Small intestine (tissue), 16 donors: ENCODE results near the gene IFNE. TPM values are rescaled to one million over a fixed set of nuclear protein-coding genes. Genes with fewer than 3 reads are reported as not detected.

ENCODE experiments used
- DNase-seq, 2 donors: peaks; one replicate each; pipeline versions ENCODE4 v3.0.0 to v3.0.0-alpha.2; 2013
- FAIRE-seq: peaks from 2 replicates; lab custom pipeline; 2012; peaks lifted over from hg19 to GRCh38; lab: Jason Lieb, UNC
- H3K27ac ChIP-seq, 3 donors: one replicate each; pipeline ENCODE4 v1.5.1; 2013; ENCODE audit warnings: low read length in 2 of 3, mild to moderate bottlenecking in 2 of 3, control low read depth in 1 of 3, inconsistent platforms in 1 of 3, low read depth in 1 of 3, moderate library complexity in 1 of 3
- H3K27me3 ChIP-seq, 3 donors: one replicate each; pipeline ENCODE4 v1.6.1; 2013; ENCODE audit warnings: low read length in 3 of 3, inconsistent platforms in 1 of 3; ENCODE audit not compliant: control insufficient read depth in 3 of 3, insufficient read depth in 3 of 3
- H3K36me3 ChIP-seq, 3 donors: one replicate each; pipeline ENCODE4 v1.6.1; 2013; ENCODE audit warnings: low read length in 3 of 3, inconsistent platforms in 1 of 3, low read depth in 1 of 3, mild to moderate bottlenecking in 1 of 3, moderate library complexity in 1 of 3; ENCODE audit not compliant: control insufficient read depth in 3 of 3, insufficient read depth in 2 of 3
- H3K4me1 ChIP-seq, 3 donors: one replicate each; pipeline ENCODE4 v1.6.1; 2013; ENCODE audit warnings: low read length in 2 of 3, inconsistent platforms in 1 of 3, low read depth in 1 of 3, mild to moderate bottlenecking in 1 of 3, moderate library complexity in 1 of 3; ENCODE audit not compliant: control insufficient read depth in 3 of 3, insufficient read depth in 2 of 3
- H3K4me3 ChIP-seq, 3 donors: one replicate each; pipeline ENCODE4 v1.5.1; 2013; ENCODE audit warnings: low read length in 3 of 3, control low read depth in 1 of 3, inconsistent platforms in 1 of 3, low read depth in 1 of 3, mild to moderate bottlenecking in 1 of 3, moderate library complexity in 1 of 3
- H3K9me3 ChIP-seq, 2 donors: one replicate each; pipeline ENCODE4 v1.6.1; 2013; ENCODE audit warnings: low read depth in 1 of 2, low read length in 1 of 2; ENCODE audit not compliant: control insufficient read depth in 2 of 2, insufficient read depth in 1 of 2
- whole genome bisulfite sequencing, 3 donors: extraction: QIAGEN DNeasy Blood & Tissue Kit; methylation state at CpG; one replicate each; pipeline ENCODE4 v1.1.7; 2013; 5-methylcytosine and 5-hydroxymethylcytosine counted together
- long read RNA-seq, 10 donors: transcript quantifications; one replicate each; lab custom pipeline, GENCODE V29; 2026
- polyA plus RNA-seq, 4 donors: library from polyadenylated mRNA; stranded (reverse) in 3 of 4; unstranded in 1 of 4; fragments of 200-250 nt in 3 of 4; fragments of 120-200 nt in 1 of 4; gene quantifications; one replicate each; pipeline versions ENCODE4 v1.2.1 to v1.2.3, GENCODE V29; 2013
- donor health status: healthy with polysubstance abuse.
- donor health status: control.
- donor health status: control.
- donor health status: Bipolar disorder and iron deficiency.
- donor health status: healthy.

IFNE gene
- 1 to 10 TPM in 2 of 4 donors, under 1 TPM in 2; 0.73 to 5.4 (median 1.4) TPM for polyA plus RNA-seq
- long read RNA-seq, donor 1, partial matches to known transcripts = 0 of 3 reads
- long read RNA-seq, donor 1, other reads (novel, unspliced or antisense) = 0 of 3 reads
- long read RNA-seq, donor 2 = 0 reads
- long read RNA-seq, donor 3 = 0 reads
- long read RNA-seq, donor 4 = 0 reads
- long read RNA-seq, donor 5 = 0 reads
- long read RNA-seq, donor 6 = 0 reads
- long read RNA-seq, donor 7 = 0 reads
- long read RNA-seq, donor 8 = 0 reads
- long read RNA-seq, donor 9 = 0 reads
- long read RNA-seq, donor 10, partial matches to known transcripts = 0 of 1 reads
- long read RNA-seq, donor 10, other reads (novel, unspliced or antisense) = 0 of 1 reads

- no peaks in the 10 kb centered on the region for H3K36me3 ChIP-seq
- H3K4me3 ChIP-seq = no peak within 1 kb of the TSS
- no peaks in the 10 kb centered on the region for H3K27me3 ChIP-seq
- DNase-seq (no peak), FAIRE-seq (peak; percentile 5)
- no peak within 1 kb of the TSS for H3K27ac ChIP-seq
- WGBS, 3 donors = 86 to 97% (median 94%) methylated on average over 2 of the region's 2 CpGs
- no peaks in the 10 kb centered on the region for H3K9me3 ChIP-seq
- no peaks in the 10 kb centered on the region for H3K4me1 ChIP-seq
These were observed at the start of gene IFNE for GRCh38 chr9:21482213-21482612. Gene IFNE, minus strand, starts transcription at chr9:21482313. Its CDS starts 619 bp downstream, at chr9:21481694.

GRCh38 chr9:21528123-21528808 lies 46.2 kb upstream of the IFNE start:
- no peak for FAIRE-seq
- WGBS, 3 donors = 87 to 97% (median 91%) methylated on average over 9 of the region's 9 CpGs

GRCh38 chr9:21527579-21527978 lies 45.5 kb upstream of the IFNE start:
- peaks cover 0 to 2% (median 0%) of the 10 kb centered on the region in 3 donors for H3K27me3 ChIP-seq
- FAIRE-seq = no peak
- H3K4me3 ChIP-seq = no peak overlapping the region
- H3K27ac ChIP-seq = no peak overlapping the region
- H3K36me3 ChIP-seq = peaks cover 0 to 15% (median 14%) of the 10 kb centered on the region in 3 donors
- WGBS, 3 donors = 73 to 95% (median 77%) methylated on average over 2 of the region's 2 CpGs
- DNase-seq = no peak
- peaks cover 0 to 7% of the 10 kb centered on the region in 2 donors for H3K9me3 ChIP-seq
- no peaks in the 10 kb centered on the region for H3K4me1 ChIP-seq

More at GRCh38 chr9:21528123-21528808, 46.2 kb upstream of the IFNE start:
- Histone ChIP-seq H3K9me3 (peaks cover 0 to 7% of the 10 kb centered on the region in 2 donors), H3K36me3 (peaks cover 0 to 15% (median 14%) of the 10 kb centered on the region in 3 donors), H3K4me3 (no peak overlapping the region), H3K27ac (no peak overlapping the region), H3K4me1 (no peaks in the 10 kb centered on the region), H3K27me3 (peaks cover 0 to 3% (median 0%) of the 10 kb centered on the region in 3 donors)
- no peak for DNase-seq

- H3K4me3 ChIP-seq = no peak overlapping the region
- no peak overlapping the region for H3K27ac ChIP-seq
- FAIRE-seq (no peak), DNase-seq (no peak)
- peaks cover 0 to 2% (median 0%) of the 10 kb centered on the region in 3 donors for H3K27me3 ChIP-seq
- H3K4me1 ChIP-seq = no peaks in the 10 kb centered on the region
- H3K36me3 ChIP-seq = peaks cover 0 to 14% (median 8%) of the 10 kb centered on the region in 3 donors
- H3K9me3 ChIP-seq = peaks cover 0 to 7% of the 10 kb centered on the region in 2 donors
- 93 to 96% (median 95%) methylated on average over 5 of the region's 5 CpGs for WGBS, 3 donors
These were observed 43.1 kb upstream of the IFNE start for GRCh38 chr9:21525174-21525573.

GRCh38 chr9:21524099-21524830 lies 42.2 kb upstream of the IFNE start:
- H3K9me3 ChIP-seq = peaks cover 0 to 4% of the 10 kb centered on the region in 2 donors
- H3K4me1 ChIP-seq = no peaks in the 10 kb centered on the region
- H3K27ac ChIP-seq = no peak overlapping the region
- H3K4me3 ChIP-seq = no peak overlapping the region
- H3K36me3 ChIP-seq = peaks cover 0 to 14% (median 8%) of the 10 kb centered on the region in 3 donors
- 72 to 97% (median 83%) methylated on average over 2 of the region's 2 CpGs for WGBS, 3 donors
- no peak for DNase-seq
- no peak for FAIRE-seq
- H3K27me3 ChIP-seq = no peaks in the 10 kb centered on the region

- FAIRE-seq (no peak), DNase-seq (no peak)
- Histone ChIP-seq H3K4me1 (no peaks in the 10 kb centered on the region), H3K4me3 (no peak overlapping the region), H3K27ac (no peak overlapping the region), H3K27me3 (no peaks in the 10 kb centered on the region), H3K36me3 (peaks cover 0 to 10% (median 4%) of the 10 kb centered on the region in 3 donors), H3K9me3 (no peaks in the 10 kb centered on the region)
- 88 to 98% (median 90%) methylated on average over 2 of the region's 2 CpGs for WGBS, 3 donors
These were observed 41.2 kb upstream of the IFNE start for GRCh38 chr9:21523021-21524014.

- FAIRE-seq = no peak
- no peak for DNase-seq
- no peak overlapping the region for H3K27ac ChIP-seq
- H3K4me3 ChIP-seq = no peak overlapping the region
- no peaks in the 10 kb centered on the region for H3K27me3 ChIP-seq
- 92 to 95% (median 94%) methylated on average over 4 of the region's 4 CpGs for WGBS, 3 donors
- no peaks in the 10 kb centered on the region for H3K4me1 ChIP-seq
- peaks cover 0 to under 1% (median 0%) of the 10 kb centered on the region in 3 donors for H3K36me3 ChIP-seq
- H3K9me3 ChIP-seq = no peaks in the 10 kb centered on the region
These were observed 40.2 kb upstream of the IFNE start for GRCh38 chr9:21522348-21522747.
